HG03520 (cell line): ENCODE measurements around the gene SRGAP3.

Experiments used
- ATAC-seq: cut with Tn5 transposase; IDR thresholded peaks from one replicate; pipeline ENCODE4 v1.9.1; 2021; ENCODE audit warnings: mild to moderate bottlenecking, moderate library complexity; ENCODE audit not compliant: unreplicated experiment

Gene SRGAP3

DNA sequence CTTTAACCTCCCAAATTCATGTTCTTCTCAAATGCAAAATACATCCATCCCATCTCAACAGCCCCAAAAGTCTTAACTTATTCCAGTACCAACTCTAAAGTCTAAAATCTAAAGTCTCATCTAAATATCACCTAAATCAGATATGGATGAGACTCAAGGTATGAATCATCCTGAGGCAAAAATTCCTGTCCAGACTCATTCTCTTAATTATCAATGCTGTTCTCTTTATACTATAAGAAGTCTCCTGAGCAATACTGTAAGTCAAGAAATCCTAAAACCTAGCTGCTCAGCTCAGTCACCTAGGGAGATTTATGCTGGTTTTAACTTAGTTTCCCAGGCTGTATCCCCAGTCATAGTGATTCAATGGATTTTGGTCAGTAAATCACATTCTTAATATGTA lies 297.3 kb downstream of the SRGAP3 start:
- ATAC-seq, result no peak

DNA sequence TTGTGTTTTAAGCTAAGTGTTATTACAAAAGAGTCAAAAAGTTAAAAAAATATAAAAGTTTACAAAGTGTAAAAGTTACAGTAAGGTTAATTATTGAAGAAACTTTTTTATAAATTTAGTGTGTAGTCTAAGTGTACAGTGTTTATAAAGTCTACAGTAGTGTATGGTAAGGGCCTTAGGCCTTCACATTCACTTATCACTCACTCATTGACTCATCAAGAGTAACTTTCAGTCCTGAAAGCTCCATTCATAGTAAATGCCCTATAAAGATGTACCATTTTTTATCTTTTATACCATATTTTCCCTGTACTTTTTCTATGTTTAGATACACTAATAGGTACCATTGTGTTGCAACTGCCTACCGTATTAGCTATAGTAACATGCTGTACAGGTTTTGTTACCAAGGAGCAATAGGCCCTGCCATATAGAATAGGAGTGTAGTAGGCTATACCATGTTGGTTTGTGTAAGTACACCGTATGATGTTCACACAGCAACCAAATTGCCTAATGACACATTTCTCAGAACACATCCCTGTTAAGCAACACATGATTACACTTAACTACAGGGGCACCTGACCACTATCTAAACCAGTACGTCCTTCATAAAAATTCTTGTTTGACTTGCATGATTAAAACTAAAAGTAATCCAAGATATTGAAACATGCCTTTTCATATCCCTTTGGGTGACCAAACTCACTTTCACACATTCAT lies 303.4 kb downstream of the SRGAP3 start:
- no peak for ATAC-seq

- no peak for ATAC-seq
These were observed 306.5 kb downstream of the SRGAP3 start for GRCh38 chr3:8942746-8943488.

DNA sequence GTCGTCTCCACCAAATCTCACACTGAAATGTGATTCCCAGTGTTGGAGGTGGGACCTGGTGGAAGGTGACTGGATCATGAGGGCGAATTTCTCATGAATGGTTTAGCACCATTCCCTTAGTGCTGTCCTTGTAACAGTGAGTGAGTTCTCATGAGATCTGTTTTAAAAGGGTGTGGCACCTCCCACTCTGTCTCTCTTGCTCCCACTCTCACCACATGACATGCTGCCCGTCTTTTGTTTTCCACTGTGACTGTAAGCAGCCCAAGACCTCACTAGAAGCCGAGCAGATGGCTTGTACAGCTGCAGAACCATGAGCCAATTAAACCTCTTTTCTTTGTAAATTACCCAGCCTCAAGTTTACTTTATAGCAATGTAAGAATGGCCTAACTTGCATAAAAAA lies 307.3 kb downstream of the SRGAP3 start:
- ATAC-seq, result no peak

DNA sequence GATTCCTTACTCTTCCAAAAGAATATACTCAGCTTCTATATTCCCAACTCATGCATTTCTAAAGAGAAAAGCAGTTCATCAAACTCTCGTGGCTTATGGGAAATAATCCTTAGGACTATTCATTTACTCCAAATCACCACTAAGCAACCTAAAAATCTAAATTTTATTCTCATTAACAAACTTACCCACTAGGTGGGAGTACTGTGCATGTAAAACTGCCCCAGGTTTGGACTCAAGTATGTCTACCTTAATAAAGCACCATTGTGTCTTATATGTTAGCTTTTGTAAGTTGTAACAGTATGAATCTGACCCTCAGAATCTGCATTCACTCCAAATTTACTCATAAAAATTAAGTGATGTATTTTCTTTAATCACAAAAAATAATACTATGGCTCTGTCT lies 311.4 kb downstream of the SRGAP3 start:
- ATAC-seq, result peak; percentile 56

GRCh38 chr3:8937064-8938020 lies 312.1 kb downstream of the SRGAP3 start:
- ATAC-seq, result no peak

GRCh38 chr3:8932507-8932906 lies 316.9 kb downstream of the SRGAP3 start:
- no peak for ATAC-seq

DNA sequence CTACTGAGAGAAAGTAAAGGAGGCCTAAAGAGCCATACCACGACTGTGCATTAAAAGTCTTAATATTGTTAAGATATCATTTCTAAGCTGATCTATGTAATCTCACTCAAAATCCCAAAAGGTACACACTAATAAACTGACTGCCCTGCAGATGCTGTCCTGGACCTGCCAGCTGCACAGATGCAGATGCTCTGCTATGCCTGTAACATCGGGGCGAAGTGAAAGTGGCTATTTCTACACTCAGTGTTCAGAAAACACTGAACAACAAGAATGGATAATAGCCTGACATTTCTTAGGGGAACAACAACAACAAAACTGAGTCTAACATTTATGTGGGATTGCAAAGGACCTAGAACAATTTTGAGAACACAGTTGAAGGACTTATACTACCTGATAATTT lies 318.1 kb downstream of the SRGAP3 start:
- no peak for ATAC-seq
